Ascending aorta (tissue), 2 donors: Measurements from ENCODE around the gene HSH2D. TPM values are rescaled to one million over a fixed set of nuclear protein-coding genes. Genes with fewer than 3 reads are reported as not detected.
"Not testable (repeated sequence)": the region's sequence is repeated elsewhere in the genome, so short reads cannot be mapped to it uniquely, and the experiment has no call there.

Source experiments
- DNase-seq, 2 donors: peaks; one replicate each; pipeline ENCODE4 v3.0.0-alpha.2; 2019; ENCODE audit warnings: low spot score in 2 of 2
- H3K27ac ChIP-seq, 2 donors: fragments of 200-600 bp; sonication (generic); one replicate each; pipeline ENCODE4 v1.5.1; 2016 to 2017; ENCODE audit warnings: mild to moderate bottlenecking in 1 of 2
- H3K27me3 ChIP-seq: fragments of 200-600 bp; sonication (generic); one replicate; pipeline ENCODE4 v1.5.1; 2017
- H3K36me3 ChIP-seq, 2 donors: fragments of 200-600 bp; sonication (generic); one replicate each; pipeline ENCODE4 v1.5.1; 2016
- H3K4me1 ChIP-seq, 2 donors: fragments of 200-600 bp; sonication (generic); one replicate each; pipeline ENCODE4 v1.5.1; 2016 to 2017; ENCODE audit warnings: mild to moderate bottlenecking in 1 of 2
- H3K4me3 ChIP-seq, 2 donors: fragments of 200-600 bp; sonication (generic); one replicate each; pipeline ENCODE4 v1.5.1; 2016 to 2017; ENCODE audit warnings: mild to moderate bottlenecking in 1 of 2
- H3K9me3 ChIP-seq, 2 donors: fragments of 200-600 bp; sonication (generic); one replicate each; pipeline ENCODE4 v1.5.1; 2016
- intact Hi-C: fragments of 100-400 bp; cut with DNase I; formaldehyde crosslinking; loops from one replicate; pipeline ENCODE4 v1.15.1; 2023
- total RNA-seq: library from RNA; depleted of rRNA; stranded (reverse); fragments of >200 nt; gene quantifications from one replicate; pipeline ENCODE4 v1.1.0, GENCODE V29; 2016
- TF ChIP-seq, protein P1 (sequence below), 3 experiments: fragments of 200-600 bp in 2 of 3; fragments of 450-650 bp in 1 of 3; sonication (generic) in 2 of 3; IDR thresholded peaks; one replicate each; pipeline ENCODE4 v1.5.1; 2016 to 2019; ENCODE audit warnings: antibody characterized with exemption in 3 of 3, mild to moderate bottlenecking in 1 of 3, moderate library complexity in 1 of 3

The HSH2D gene
- total RNA-seq, 1 donor from 2014 or later, result not detected

DNA sequence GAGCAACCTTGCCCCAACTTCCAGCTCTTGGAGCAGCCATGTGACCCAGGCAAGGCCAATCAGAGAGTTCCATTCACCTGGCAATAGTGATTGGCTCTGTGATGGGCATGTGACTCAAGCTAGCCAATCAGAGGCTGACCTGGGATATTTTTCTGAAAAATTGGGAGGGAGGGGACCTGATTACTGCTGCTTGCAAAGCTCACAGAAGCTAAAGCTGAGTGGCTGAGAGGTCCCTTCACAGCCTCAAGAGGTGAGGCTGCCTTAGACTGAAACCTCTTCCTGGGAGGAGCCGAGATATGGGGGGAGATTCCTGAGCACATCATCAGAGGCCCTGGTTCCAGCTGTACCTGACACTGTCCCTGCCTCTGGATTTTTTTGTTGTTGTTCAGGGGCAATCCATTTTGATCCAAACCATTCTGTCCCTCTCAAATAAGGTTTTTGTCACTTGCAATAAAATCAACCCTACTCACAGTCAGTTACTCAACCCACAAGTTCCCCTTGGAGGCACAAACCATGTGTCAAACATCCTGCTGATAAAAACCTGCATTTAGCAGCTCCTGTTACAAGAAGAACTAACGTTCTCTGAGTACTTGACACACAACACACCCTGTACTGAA is 25.1 kb downstream of the HSH2D start:
- H3K27ac ChIP-seq, result no peak overlapping the region
- H3K36me3 ChIP-seq, result no peaks in the 10 kb centered on the region
- TF ChIP-seq, protein P1, sequence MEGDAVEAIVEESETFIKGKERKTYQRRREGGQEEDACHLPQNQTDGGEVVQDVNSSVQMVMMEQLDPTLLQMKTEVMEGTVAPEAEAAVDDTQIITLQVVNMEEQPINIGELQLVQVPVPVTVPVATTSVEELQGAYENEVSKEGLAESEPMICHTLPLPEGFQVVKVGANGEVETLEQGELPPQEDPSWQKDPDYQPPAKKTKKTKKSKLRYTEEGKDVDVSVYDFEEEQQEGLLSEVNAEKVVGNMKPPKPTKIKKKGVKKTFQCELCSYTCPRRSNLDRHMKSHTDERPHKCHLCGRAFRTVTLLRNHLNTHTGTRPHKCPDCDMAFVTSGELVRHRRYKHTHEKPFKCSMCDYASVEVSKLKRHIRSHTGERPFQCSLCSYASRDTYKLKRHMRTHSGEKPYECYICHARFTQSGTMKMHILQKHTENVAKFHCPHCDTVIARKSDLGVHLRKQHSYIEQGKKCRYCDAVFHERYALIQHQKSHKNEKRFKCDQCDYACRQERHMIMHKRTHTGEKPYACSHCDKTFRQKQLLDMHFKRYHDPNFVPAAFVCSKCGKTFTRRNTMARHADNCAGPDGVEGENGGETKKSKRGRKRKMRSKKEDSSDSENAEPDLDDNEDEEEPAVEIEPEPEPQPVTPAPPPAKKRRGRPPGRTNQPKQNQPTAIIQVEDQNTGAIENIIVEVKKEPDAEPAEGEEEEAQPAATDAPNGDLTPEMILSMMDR (IDR thresholded peaks at IDR 0.05), result no peak
- no peaks in the 10 kb centered on the region for H3K4me1 ChIP-seq
- intact Hi-C loops, result no loop called here
- DNase-seq, result no peak
- H3K9me3 ChIP-seq, result no peaks in the 10 kb centered on the region
- no peaks in the 10 kb centered on the region for H3K27me3 ChIP-seq
- H3K4me3 ChIP-seq, result no peak overlapping the region

DNA sequence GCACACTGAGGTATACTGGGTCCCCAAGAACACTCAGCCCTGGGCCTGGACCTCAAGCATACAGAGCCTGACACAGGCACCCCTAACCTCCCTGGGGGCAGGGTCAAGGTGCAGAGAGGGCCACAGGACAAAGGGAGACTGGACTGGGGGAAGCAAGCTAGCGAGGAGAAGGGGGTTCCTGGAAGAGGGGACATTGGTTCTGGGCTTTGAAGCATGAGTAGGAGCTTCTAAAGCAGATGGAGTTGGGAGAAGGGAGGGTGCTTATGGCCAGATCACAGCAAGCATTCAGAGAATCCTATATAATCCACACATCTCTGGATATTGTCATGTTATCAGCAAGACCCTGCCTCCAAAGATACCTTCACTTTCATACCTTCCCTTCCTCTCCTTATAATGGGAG is 26.6 kb downstream of the HSH2D start:
- Histone ChIP-seq H3K4me3 (no peak overlapping the region), H3K9me3 (peaks cover 0 to 2% of the 10 kb centered on the region in 2 donors)

GRCh38 chr19:16175954-16176353 is 32.5 kb downstream of the HSH2D start:
- intact Hi-C loops, result loop anchor here (2.0 kb wide), 1 partner anchor 543 kb away; no protein-coding TSS in a partner anchor
- Histone ChIP-seq H3K36me3 (no peaks in the 10 kb centered on the region), H3K4me1 (no peaks in the 10 kb centered on the region), H3K4me3 (no peak overlapping the region), H3K9me3 (peaks cover 0 to 10% of the 10 kb centered on the region in 2 donors), H3K27ac (no peak overlapping the region), H3K27me3 (no peaks in the 10 kb centered on the region)
- TF ChIP-seq, protein P1 (IDR thresholded peaks at IDR 0.05), result no peak
- DNase-seq, result no peak

More for the DNA sequence above, 26.6 kb downstream of the HSH2D start:
- Histone ChIP-seq H3K4me1 (no peaks in the 10 kb centered on the region), H3K27me3 (no peaks in the 10 kb centered on the region), H3K27ac (no peak overlapping the region), H3K36me3 (no peaks in the 10 kb centered on the region)
- TF ChIP-seq, protein P1 (IDR thresholded peaks at IDR 0.05), result no peak
- intact Hi-C loops, result no loop called here
- DNase-seq, result no peak

- H3K4me3 ChIP-seq, intact Hi-C loops, H3K36me3 ChIP-seq, H3K27ac ChIP-seq, H3K4me1 ChIP-seq, DNase-seq, H3K27me3 ChIP-seq: not testable (repeated sequence)
- H3K9me3 ChIP-seq, result peaks cover 0 to 10% of the 10 kb centered on the region in 2 donors
Observed at GRCh38 chr19:16178866-16179265, 35.4 kb downstream of the HSH2D start.

GRCh38 chr19:16180611-16181010 is 37.1 kb downstream of the HSH2D start:
- peaks cover 0 to 4% of the 10 kb centered on the region in 2 donors for H3K4me1 ChIP-seq
- TF ChIP-seq, protein P1 (IDR thresholded peaks at IDR 0.05), result no peak
- intact Hi-C loops, result loop anchor here (10.0 kb wide), 1 partner anchor 346 kb away; no protein-coding TSS in a partner anchor
- peaks cover 0 to 3% of the 10 kb centered on the region in 2 donors for H3K9me3 ChIP-seq
- H3K36me3 ChIP-seq, result no peaks in the 10 kb centered on the region
- H3K4me3 ChIP-seq, result no peak overlapping the region
- H3K27ac ChIP-seq, result no peak overlapping the region
- no peak for DNase-seq
- H3K27me3 ChIP-seq, result no peaks in the 10 kb centered on the region

DNA sequence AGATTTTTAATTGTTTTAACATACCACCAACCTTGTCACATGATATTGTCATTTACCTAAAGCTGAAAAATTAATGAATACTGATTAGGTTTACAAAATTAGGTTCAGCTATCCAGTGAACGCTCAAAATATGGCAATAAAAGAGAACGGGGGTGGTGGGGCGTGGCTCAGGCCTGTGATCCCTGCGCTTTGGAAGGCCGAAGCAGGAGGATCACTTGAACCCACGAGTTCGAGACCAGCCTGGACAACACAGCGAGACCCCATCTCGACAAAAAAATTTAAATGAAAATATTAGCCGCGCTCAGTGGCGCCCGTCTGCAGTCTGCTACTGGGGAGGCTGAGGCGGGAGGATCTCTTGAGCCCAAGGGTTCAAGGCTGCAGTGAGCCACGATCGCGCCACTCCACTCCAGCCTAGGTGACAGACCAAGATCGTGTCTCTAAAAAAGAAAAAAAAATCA is 41.2 kb downstream of the HSH2D start:
- intact Hi-C loops, result loop anchor here (1.0 to 10.0 kb wide), 3 partner anchors 13 to 350 kb away; partner anchors contain the start of genes AP1M1 and RAB8A
- H3K27ac ChIP-seq, result no peak overlapping the region

More for the DNA sequence above, 41.2 kb downstream of the HSH2D start:
- Histone ChIP-seq H3K4me3 (peak overlapping the region; percentile 87 to 95), H3K9me3 (no peaks in the 10 kb centered on the region), H3K4me1 (peaks cover 3 to 17% of the 10 kb centered on the region in 2 donors), H3K36me3 (peaks cover 9 to 15% of the 10 kb centered on the region in 2 donors), H3K27me3 (no peaks in the 10 kb centered on the region)
- no peak for DNase-seq
- TF ChIP-seq, protein P1 (IDR thresholded peaks at IDR 0.05), result no peak
